Vagina (tissue), 2 donors: ENCODE results near the gene CELF4.

Source experiments
- POLR2A ChIP-seq, 2 donors: fragments of 450-650 bp; IDR thresholded peaks; one replicate each; pipeline ENCODE4 v1.6.1; 2017; ENCODE audit warnings: antibody characterized with exemption in 2 of 2, mild to moderate bottlenecking in 2 of 2, moderate library complexity in 2 of 2
- POLR2AphosphoS5 ChIP-seq, 2 donors: sonication (generic); formaldehyde crosslinking; IDR thresholded peaks; one replicate each; pipeline ENCODE4 v1.9.0; 2017; ENCODE audit warnings: antibody characterized with exemption in 2 of 2, mild to moderate bottlenecking in 2 of 2, low read depth in 1 of 2; ENCODE audit not compliant: insufficient read depth in 1 of 2
- TF ChIP-seq, protein P1 (sequence below), 3 experiments: fragments of 450-650 bp in 2 of 3; fragments of 200-600 bp in 1 of 3; sonication (generic) in 1 of 3; IDR thresholded peaks; one replicate each; pipeline ENCODE4 v1.5.1; 2017 to 2019; ENCODE audit warnings: antibody characterized with exemption in 3 of 3, mild to moderate bottlenecking in 2 of 3, moderate library complexity in 2 of 3

DNA sequence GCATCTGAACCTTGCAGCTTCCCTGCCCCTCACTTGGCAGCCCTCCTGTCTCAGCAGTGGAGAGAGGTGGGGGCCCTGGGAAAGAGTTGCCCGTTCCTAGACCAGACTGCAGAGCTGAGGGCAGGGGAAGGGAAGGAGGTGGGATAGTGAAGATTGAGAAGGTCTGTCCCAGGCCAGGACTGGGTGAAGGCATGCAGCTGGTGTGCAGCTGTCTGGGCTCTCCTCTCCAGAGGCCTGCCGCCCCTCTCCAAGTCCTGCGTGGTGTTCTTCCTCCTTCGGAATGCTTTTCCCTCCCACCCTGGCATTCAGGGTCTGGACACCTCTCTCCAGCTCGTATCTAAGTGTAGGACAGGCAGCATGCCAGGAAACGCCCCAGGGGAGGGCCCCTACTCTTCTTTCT lies 323.5 kb downstream of the CELF4 start:
- TF ChIP-seq, protein P1, sequence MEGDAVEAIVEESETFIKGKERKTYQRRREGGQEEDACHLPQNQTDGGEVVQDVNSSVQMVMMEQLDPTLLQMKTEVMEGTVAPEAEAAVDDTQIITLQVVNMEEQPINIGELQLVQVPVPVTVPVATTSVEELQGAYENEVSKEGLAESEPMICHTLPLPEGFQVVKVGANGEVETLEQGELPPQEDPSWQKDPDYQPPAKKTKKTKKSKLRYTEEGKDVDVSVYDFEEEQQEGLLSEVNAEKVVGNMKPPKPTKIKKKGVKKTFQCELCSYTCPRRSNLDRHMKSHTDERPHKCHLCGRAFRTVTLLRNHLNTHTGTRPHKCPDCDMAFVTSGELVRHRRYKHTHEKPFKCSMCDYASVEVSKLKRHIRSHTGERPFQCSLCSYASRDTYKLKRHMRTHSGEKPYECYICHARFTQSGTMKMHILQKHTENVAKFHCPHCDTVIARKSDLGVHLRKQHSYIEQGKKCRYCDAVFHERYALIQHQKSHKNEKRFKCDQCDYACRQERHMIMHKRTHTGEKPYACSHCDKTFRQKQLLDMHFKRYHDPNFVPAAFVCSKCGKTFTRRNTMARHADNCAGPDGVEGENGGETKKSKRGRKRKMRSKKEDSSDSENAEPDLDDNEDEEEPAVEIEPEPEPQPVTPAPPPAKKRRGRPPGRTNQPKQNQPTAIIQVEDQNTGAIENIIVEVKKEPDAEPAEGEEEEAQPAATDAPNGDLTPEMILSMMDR (IDR thresholded peaks at IDR 0.05) = no peak
- TF ChIP-seq POLR2A (IDR thresholded peaks at IDR 0.05) (no peak), POLR2AphosphoS5 (IDR thresholded peaks at IDR 0.05; ENCODE audit: insufficient read depth in 1 of 2, low read depth in 1 of 2) (no peak)
